Esophagus (tissue), 2 donors: ENCODE results near the gene ZSWIM3. TPM values are rescaled to one million over a fixed set of nuclear protein-coding genes. Genes with fewer than 3 reads are reported as not detected.

Source experiments
- H3K27ac ChIP-seq, 2 donors: one replicate each; pipeline ENCODE4 v1.5.1; 2013; ENCODE audit warnings: low read depth in 2 of 2, mild to moderate bottlenecking in 2 of 2, inconsistent platforms in 1 of 2, low read length in 1 of 2, moderate library complexity in 1 of 2
- H3K27me3 ChIP-seq, 2 donors: one replicate each; pipeline ENCODE4 v1.6.1; 2013; ENCODE audit warnings: low read length in 2 of 2, control low read depth in 1 of 2, mild to moderate bottlenecking in 1 of 2; ENCODE audit not compliant: insufficient read depth in 2 of 2, control insufficient read depth in 1 of 2
- H3K36me3 ChIP-seq, 2 donors: one replicate each; pipeline ENCODE4 v1.6.1; 2013; ENCODE audit warnings: low read length in 1 of 2; ENCODE audit not compliant: control insufficient read depth in 2 of 2, insufficient read depth in 2 of 2
- H3K4me1 ChIP-seq, 2 donors: one replicate each; pipeline ENCODE4 v1.6.1; 2013; ENCODE audit warnings: low read length in 1 of 2; ENCODE audit not compliant: control insufficient read depth in 2 of 2, insufficient read depth in 2 of 2
- H3K4me3 ChIP-seq, 2 donors: one replicate each; pipeline ENCODE4 v1.5.1; 2013; ENCODE audit warnings: low read length in 2 of 2, mild to moderate bottlenecking in 2 of 2, low read depth in 1 of 2, moderate library complexity in 1 of 2
- H3K9me3 ChIP-seq, 2 donors: one replicate each; pipeline ENCODE4 v1.6.1; 2013; ENCODE audit warnings: mild to moderate bottlenecking in 2 of 2, low read depth in 1 of 2, low read length in 1 of 2, moderate library complexity in 1 of 2; ENCODE audit not compliant: control insufficient read depth in 2 of 2, insufficient read depth in 1 of 2
- WGBS, 2 donors: extraction: QIAGEN DNeasy Blood & Tissue Kit; methylation state at CpG; one replicate each; pipeline ENCODE4 v1.1.7; 2013; 5-methylcytosine and 5-hydroxymethylcytosine counted together
- polyA plus RNA-seq, 2 donors: library from polyadenylated mRNA; stranded (reverse); fragments of 200-250 nt; gene quantifications; one replicate each; pipeline ENCODE4 v1.2.3, GENCODE V29; 2013
- donor health status: healthy with polysubstance abuse.
- donor health status: Bipolar disorder and iron deficiency.

The ZSWIM3 gene
- polyA plus RNA-seq, 2 donors, result 1.1 to 1.5 TPM

- WGBS, 2 donors, result 77 to 79% methylated on average over 3 of the region's 3 CpGs
- H3K27ac ChIP-seq, result peak overlapping the region in 1 of 2 donors; percentile 24
Measured at GRCh38 chr20:45818239-45818638, 39.2 kb upstream of the ZSWIM3 start.

GRCh38 chr20:45819466-45819865 lies 37.9 kb upstream of the ZSWIM3 start:
- H3K27me3 ChIP-seq, result peaks cover 0 to 2% of the 10 kb centered on the region in 2 donors
- no peak overlapping the region for H3K27ac ChIP-seq
- H3K9me3 ChIP-seq, result no peaks in the 10 kb centered on the region
- WGBS, 2 donors, result 95 to 98% methylated on average over 4 of the region's 4 CpGs
- no peak overlapping the region for H3K4me3 ChIP-seq
- H3K4me1 ChIP-seq, result peaks cover 3 to 16% of the 10 kb centered on the region in 2 donors
- H3K36me3 ChIP-seq, result no peaks in the 10 kb centered on the region

More at GRCh38 chr20:45818239-45818638, 39.2 kb upstream of the ZSWIM3 start:
- Histone ChIP-seq H3K4me1 (peaks cover 5 to 8% of the 10 kb centered on the region in 2 donors), H3K27me3 (no peaks in the 10 kb centered on the region), H3K4me3 (no peak overlapping the region), H3K36me3 (no peaks in the 10 kb centered on the region), H3K9me3 (no peaks in the 10 kb centered on the region)

GRCh38 chr20:45821947-45822346 lies 35.5 kb upstream of the ZSWIM3 start:
- Histone ChIP-seq H3K4me3 (no peak overlapping the region), H3K36me3 (no peaks in the 10 kb centered on the region), H3K27me3 (peaks cover 0 to 2% of the 10 kb centered on the region in 2 donors), H3K27ac (no peak overlapping the region), H3K4me1 (peaks cover 3 to 16% of the 10 kb centered on the region in 2 donors), H3K9me3 (no peaks in the 10 kb centered on the region)
- WGBS, 2 donors, result 67 to 69% methylated on average over 2 of the region's 2 CpGs

- peaks cover 0 to 2% of the 10 kb centered on the region in 2 donors for H3K27me3 ChIP-seq
- no peak overlapping the region for H3K4me3 ChIP-seq
- WGBS, 2 donors, result 6 to 9% methylated on average over 24 of the region's 24 CpGs
- no peaks in the 10 kb centered on the region for H3K9me3 ChIP-seq
- no peak overlapping the region for H3K27ac ChIP-seq
- no peaks in the 10 kb centered on the region for H3K36me3 ChIP-seq
- H3K4me1 ChIP-seq, result peaks cover 3 to 16% of the 10 kb centered on the region in 2 donors
Measured at GRCh38 chr20:45822857-45823256, 34.6 kb upstream of the ZSWIM3 start.

GRCh38 chr20:45823949-45824835 lies 33.2 kb upstream of the ZSWIM3 start:
- Histone ChIP-seq H3K4me3 (peak overlapping the region in 1 of 2 donors; percentile 0), H3K36me3 (no peaks in the 10 kb centered on the region), H3K4me1 (peaks cover 3 to 16% of the 10 kb centered on the region in 2 donors), H3K27me3 (peaks cover 0 to 2% of the 10 kb centered on the region in 2 donors), H3K9me3 (no peaks in the 10 kb centered on the region), H3K27ac (no peak overlapping the region)
- 20 to 21% methylated on average over 55 to 57 of the region's 57 CpGs for whole genome bisulfite sequencing, 2 donors

GRCh38 chr20:45826381-45827019 lies 30.9 kb upstream of the ZSWIM3 start:
- Histone ChIP-seq H3K36me3 (no peaks in the 10 kb centered on the region), H3K27ac (peak overlapping the region; percentile 19 to 66), H3K4me1 (peaks cover 3 to 16% of the 10 kb centered on the region in 2 donors), H3K9me3 (no peaks in the 10 kb centered on the region), H3K27me3 (peaks cover 0 to 2% of the 10 kb centered on the region in 2 donors), H3K4me3 (no peak overlapping the region)
- WGBS, 2 donors, result 55 to 63% methylated on average over 6 of the region's 6 CpGs

GRCh38 chr20:45827030-45827652 lies 30.3 kb upstream of the ZSWIM3 start, which contains the start of gene TNNC2:
TSS of gene TNNC2 (minus strand) at chr20:45827312. CDS start at chr20:45827248, 64 bp downstream.
- 78 to 88% methylated on average over 8 of the region's 8 CpGs for WGBS, 2 donors
- H3K27me3 ChIP-seq, result peaks cover 0 to 2% of the 10 kb centered on the region in 2 donors
- peaks cover 3 to 16% of the 10 kb centered on the region in 2 donors for H3K4me1 ChIP-seq
- no peak within 1 kb of the TSS for H3K4me3 ChIP-seq
- H3K9me3 ChIP-seq, result no peaks in the 10 kb centered on the region
- peak within 1 kb of the TSS; percentile 29 to 66 for H3K27ac ChIP-seq
- H3K36me3 ChIP-seq, result no peaks in the 10 kb centered on the region

- no peak overlapping the region for H3K4me3 ChIP-seq
- 74 to 84% methylated on average over 6 of the region's 6 CpGs for WGBS, 2 donors
- no peaks in the 10 kb centered on the region for H3K36me3 ChIP-seq
- H3K4me1 ChIP-seq, result peaks cover 3 to 13% of the 10 kb centered on the region in 2 donors
- no peaks in the 10 kb centered on the region for H3K9me3 ChIP-seq
- H3K27ac ChIP-seq, result peak overlapping the region in 1 of 2 donors; percentile 29
- H3K27me3 ChIP-seq, result peaks cover 0 to 2% of the 10 kb centered on the region in 2 donors
Measured at GRCh38 chr20:45827712-45828111, 29.7 kb upstream of the ZSWIM3 start.

- peaks cover 0 to 2% of the 10 kb centered on the region in 2 donors for H3K27me3 ChIP-seq
- H3K9me3 ChIP-seq, result no peaks in the 10 kb centered on the region
- 42 to 71% methylated on average over 2 of the region's 2 CpGs for WGBS, 2 donors
- H3K27ac ChIP-seq, result peak overlapping the region; percentile 34 to 62
- H3K36me3 ChIP-seq, result no peaks in the 10 kb centered on the region
- H3K4me1 ChIP-seq, result peaks cover 0 to 8% of the 10 kb centered on the region in 2 donors
- H3K4me3 ChIP-seq, result no peak overlapping the region
Measured at GRCh38 chr20:45828589-45828988, 28.8 kb upstream of the ZSWIM3 start.
